ENCODE data around the gene FADS6.

Gene FADS6

GRCh38 chr17:74864866-74865395 lies 28.5 kb downstream of the FADS6 start:
- no peak for DNase-seq

DNA sequence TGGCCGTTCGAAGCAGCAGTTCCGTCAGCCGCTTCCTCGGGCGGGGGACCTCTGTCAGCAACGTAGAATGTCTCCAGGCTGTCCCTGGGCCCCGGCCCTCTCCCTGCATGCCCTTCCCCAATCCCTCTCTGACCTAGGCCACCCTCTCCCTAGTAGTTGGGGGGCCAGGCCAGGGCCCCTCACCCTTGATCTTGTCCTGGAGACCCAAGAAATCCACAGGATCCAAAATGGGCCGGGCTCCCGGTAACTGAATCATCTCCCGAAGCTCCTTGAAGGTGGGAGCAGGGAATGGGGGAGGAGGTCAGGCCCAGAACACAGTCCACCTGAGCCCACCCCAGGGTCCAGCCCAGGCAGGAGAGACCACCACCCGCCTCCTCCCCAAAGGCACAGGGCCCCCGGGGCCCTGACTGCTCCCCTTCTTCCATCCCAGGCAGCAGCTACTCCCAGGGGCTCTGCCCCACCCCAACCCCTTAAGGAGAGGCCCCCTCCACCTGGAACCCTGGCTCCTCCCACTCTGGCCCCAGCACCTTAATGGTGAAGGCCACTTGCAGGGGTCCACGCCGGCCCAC lies 29.1 kb downstream of the FADS6 start:
- no peak for DNase-seq

DNA sequence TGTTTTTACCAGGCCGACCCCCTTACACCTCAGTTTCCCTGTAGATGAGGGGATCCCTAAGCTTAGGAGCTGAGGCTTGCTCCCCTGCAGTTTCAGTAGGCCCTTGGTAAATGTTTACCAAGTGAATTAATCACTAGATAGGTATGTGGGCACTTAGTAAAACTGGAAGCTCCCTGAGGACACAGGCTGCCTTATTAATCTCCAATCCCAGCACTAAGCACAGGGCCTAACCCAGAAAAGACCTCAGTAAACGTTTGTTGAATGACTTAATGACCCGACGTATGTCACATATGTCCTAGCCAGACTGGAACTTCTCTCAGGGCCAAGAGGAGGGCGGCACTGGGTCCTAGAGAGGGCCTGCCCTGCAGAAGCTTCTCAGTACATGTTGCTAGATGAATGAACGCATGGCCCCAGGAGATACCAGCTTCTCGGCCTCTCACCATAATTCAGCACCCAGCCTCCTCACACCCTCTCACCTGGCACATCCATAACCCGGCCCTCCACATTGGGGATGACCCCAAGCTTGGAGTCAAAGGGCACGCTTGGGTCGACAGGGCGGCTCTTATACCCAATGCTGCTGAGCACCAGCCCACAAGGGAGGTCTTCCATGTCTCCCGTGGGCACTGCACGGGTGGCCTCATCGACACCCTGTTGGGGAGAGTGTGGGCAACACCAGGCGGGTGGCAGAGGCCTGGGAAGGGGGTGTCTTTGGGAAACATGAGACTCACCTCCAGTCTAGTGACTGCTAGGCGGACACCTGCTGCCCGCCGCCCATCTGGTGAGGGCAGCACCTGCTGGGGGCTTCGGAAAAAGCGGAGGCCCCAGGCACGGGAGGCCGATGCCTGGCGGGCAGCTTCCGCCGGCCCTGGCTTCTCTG lies 29.8 kb downstream of the FADS6 start:
- DNase-seq: no peak

GRCh38 chr17:74862919-74863318 lies 30.5 kb downstream of the FADS6 start:
- DNase-seq: no peak

GRCh38 chr17:74862108-74862901 lies 31.1 kb downstream of the FADS6 start:
- DNase-seq: no peak

DNA sequence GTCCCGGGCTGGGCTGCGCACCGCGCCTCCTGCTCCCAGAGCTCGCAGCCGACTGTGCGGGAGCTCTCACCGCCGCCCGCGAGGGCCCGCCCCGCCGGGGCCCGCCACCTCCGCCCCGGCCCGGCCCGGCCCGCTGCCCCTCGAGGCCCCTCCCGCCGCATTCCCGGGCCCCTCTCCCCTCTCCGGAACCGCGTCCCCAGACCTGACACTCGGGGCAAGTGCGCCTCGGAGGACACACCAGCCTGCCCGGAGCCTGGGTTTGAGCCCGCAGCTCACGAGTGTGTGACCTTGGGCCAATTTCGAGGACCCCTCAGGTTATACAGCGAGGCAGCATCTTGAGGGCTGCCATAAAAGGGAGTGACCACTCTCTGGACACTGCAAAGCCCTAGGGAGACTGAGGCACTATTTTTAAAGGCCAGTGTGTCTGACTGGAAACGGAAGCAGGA lies 31.7 kb downstream of the FADS6 start:
- DNase-seq: no peak

DNA sequence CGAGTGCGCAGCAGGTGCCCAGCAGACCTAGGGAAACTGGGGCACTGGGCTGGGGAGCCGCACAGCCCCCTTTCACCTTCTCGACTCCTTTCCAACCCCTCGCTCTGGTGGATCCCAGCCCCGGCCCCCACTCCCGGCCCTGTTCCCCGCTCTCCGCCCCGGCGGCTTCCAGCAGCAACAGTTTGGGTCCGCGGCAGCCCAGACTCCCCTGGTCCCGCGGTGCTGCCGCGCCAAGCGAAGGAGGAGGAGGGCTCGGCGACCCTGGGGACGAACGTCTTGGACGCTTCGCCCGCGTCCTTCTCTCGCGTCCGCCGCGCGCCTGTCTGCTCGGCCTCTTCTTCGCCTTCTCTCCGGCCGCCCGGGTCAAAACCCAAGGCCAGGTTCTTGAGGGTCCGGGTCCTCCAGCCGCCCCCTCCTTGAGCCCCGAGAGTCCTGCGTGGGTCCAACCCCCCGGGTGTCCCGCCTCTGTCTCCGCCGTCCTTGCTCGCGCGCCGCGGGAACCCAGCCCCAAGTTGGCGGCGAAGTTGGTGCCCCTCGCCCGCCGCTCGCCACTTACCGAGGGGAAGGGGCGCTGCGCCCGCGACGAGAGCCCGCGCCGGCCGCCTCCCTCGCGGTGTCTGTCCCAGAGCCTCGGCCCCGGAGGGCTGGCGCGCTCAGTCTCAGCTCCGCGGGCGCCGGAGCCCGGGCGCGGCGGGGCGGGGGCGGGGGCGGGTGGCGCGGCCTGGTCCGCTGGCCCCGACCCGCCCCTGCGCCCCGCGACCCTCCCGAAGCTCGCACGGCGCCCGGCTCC lies 32.4 kb downstream of the FADS6 start:
- no peak for DNase-seq

DNA sequence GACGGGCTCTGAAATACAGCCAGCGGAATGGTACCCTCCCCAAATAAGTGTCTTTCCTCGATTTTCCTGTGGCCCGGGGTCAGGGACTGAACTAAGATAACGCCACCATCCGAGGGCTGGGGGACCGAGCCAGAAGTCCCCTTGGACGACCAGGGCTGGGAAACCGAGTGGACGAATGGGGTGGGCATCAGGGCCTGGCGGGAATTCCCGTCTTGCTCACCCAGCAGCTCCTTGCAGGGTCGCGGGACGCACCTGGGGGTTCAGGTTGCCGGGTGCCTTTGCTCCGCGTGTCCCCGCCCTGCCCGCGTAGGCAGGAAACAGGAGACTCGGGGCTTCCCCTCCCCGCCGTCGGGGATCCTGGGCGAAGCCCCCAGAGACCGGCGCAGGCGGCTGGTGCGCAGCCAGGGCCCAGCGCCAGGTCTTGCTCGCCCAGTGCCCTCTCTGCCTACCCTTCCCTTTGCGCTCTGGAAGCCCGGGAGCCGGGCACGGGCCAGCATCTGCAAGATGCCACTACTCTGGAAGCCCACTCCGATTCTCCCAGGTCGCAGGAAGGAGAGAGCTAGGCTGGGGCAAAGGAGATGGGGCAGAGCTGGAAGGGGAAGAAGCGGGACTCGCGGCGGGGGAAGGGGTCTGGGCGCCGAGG lies 33.1 kb downstream of the FADS6 start:
- no peak for DNase-seq

DNA sequence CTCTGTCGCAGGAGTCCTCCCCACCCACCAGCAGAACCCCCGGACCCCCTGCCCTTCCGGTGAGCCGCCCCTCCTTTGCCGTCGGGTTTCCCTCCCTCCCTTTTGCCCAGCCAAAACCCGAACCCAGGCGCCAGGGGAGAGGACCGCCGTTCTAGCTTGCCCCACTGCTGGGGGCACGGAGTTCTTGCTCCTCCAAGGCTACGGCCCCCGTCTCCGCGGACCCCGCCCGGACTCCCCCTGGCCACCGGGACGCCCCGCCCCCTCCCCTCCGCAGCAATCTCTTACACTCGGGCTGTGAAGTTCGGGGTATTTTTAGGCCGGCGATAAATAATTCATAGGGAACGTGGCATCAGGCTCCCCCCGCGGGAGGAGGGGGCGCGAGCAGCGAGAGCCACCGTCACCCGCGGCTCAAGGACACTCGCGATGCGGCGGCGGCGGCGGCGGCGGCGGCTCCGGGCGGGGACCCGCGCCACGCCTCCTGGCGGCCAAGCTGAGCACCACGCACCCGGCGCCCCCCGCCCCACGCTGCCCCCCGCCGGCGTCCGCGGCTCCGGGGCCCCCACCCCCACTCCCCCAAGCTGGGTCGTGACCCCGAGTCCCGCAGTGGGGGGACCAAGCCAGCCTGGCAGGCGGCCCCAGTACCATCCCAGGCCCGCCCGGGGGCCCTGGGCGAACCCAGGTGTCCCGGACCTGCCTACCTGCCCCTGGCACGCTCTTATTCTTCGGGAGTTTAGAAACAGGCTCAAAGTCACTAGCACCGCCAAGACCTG lies 33.8 kb downstream of the FADS6 start, which contains the start of gene GRIN2C:
GRIN2C (minus strand) TSS at position 427 of the 770 bp plus-strand sequence. CDS start 4,793 bp downstream, outside the sequence.
- no peak for DNase-seq

DNA sequence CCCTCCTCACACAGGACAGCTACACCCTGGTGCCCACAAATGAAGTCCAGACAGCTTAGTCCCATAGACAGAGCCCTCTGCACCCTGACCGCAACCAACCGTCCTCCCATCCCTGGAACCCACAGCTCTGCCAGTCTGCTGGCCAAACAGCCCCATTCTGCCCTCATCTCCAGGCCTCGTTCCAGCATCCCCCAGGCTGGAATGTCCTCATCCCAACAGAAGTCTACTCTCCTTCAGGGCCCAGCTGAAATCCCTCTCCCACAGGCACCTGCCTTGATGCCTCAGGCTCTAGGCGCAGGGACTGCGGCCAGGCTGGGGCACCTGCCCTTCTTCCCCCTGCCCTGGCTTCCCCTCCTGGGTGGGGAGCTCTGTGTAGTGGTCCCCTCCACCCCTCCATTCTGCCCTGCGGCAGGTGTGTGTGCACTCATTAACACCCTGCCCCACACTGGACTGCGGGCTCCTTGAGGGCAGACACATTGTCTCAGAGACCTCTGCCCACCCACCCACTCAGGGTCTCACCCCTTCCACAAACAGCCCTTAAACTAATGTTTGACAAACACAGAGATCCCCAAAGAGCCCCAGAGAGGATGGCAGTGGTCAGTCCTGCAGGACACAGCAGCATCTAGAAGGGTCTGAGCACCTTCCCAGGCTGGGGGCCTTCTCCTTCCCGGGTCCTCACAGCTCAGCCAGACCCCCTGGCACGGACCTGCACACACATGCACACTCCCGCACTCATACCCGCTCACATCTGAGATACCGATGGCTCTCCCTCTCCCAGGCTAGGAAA lies 34.6 kb downstream of the FADS6 start:
- no peak for DNase-seq

GRCh38 chr17:74857191-74857590 lies 36.2 kb downstream of the FADS6 start:
- no peak for DNase-seq

- DNase-seq: no peak
Observed at GRCh38 chr17:74856112-74856511, 37.3 kb downstream of the FADS6 start.

GRCh38 chr17:74855323-74855722 lies 38.1 kb downstream of the FADS6 start:
- DNase-seq: no peak

- no peak for DNase-seq
Observed at GRCh38 chr17:74854792-74855191, 38.6 kb downstream of the FADS6 start.

DNA sequence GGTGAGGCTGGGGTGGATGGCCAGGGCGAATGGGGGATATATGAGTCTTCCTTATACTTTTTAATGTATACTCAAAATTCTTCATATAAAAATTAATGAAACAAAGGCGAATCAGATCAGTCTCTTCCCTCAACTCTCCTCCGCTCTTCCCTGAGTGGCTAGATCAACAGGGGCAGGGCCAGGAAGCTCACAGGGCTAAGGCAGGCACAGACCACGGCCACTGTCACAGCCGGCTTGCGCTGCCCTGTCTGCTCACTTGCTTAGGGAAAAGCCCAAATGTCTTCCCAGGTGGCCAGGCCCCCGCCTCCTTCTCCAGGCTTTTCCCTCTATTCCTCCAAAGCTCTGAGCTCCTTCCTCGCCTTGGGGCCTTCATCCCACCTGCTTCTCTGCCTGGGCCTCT lies 39.8 kb downstream of the FADS6 start:
- no peak for DNase-seq

- DNase-seq: no peak
Observed at GRCh38 chr17:74853048-74853397, 40.4 kb downstream of the FADS6 start.

DNA sequence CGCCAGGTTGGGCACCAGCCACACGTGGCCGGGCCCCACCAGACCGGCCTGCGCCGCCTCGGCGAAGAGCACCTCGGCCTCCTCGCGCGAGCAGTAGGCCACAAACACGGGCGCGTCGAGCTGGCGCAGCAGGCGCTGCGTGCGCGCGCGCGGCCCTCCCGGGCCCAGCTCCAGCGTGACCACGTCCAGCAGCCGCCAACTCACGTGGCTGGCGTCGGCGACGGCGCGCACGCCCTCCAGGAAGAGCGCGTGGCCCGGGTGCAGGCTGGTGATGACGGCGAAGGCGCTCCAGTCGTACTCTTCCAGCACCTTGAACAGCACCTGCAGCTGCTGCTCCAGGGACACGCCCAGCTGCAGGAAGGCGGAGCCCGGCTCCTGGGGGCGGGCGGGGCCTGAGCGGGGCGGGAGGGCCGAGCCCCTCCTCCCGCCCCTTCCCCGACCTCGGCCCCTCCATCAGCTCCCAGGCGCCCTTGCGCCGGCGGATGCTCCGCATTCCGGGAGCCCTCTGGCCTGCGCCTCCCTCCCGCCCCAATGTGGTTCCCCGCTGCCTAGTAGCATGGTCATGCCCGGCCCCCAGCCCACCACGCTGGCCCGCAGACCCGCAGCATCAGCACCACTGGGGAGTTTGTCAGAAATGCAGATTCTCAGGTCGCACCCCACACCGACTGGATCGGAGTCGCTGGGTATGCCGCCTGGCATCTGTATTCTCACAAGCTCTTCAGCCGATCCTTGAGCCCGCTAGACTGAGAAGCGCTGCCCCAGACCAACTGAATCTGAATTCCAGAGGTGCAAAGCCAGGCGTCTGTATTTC lies 41.0 kb downstream of the FADS6 start:
- DNase-seq: no peak

- DNase-seq: peak; percentile 23
Observed at GRCh38 chr17:74851612-74852236, 41.7 kb downstream of the FADS6 start.

GRCh38 chr17:74850914-74851313 lies 42.5 kb downstream of the FADS6 start:
- DNase-seq: peak; percentile 19
